Thyroid gland (tissue), 4 donors: Measurements from ENCODE around the gene CCT2.

Experiments used
- POLR2A ChIP-seq, 2 donors: fragments of 450-650 bp; IDR thresholded peaks; one replicate each; pipeline ENCODE4 v1.6.1; 2017; ENCODE audit warnings: antibody characterized with exemption in 2 of 2, mild to moderate bottlenecking in 2 of 2, moderate library complexity in 1 of 2
- TF ChIP-seq, protein P1 (sequence below), 6 experiments: fragments of 200-600 bp in 3 of 6; fragments of 450-650 bp in 3 of 6; sonication (generic) in 3 of 6; IDR thresholded peaks; one replicate each; pipeline ENCODE4 v1.5.1; 2016 to 2019; ENCODE audit warnings: antibody characterized with exemption in 6 of 6, mild to moderate bottlenecking in 2 of 6, inconsistent platforms in 1 of 6, moderate library complexity in 1 of 6

DNA sequence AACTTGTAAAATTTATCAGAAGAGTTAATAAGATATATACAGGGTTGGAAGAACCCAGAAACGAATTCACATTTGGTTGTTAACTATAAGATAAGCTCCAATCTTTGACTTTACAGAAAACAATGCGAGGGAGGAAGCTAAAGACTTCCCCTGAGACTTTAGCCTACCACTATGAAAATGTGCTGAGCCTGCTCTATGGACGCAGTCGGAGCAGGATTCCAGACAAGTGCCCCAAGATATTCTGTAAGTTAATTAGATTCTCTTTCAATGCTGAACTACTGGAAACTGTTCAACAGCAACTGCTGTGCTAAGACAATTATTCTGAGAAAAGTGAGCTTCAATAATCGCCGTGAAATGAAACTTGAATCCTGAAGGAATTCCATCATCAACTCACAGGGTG lies 33.8 kb downstream of the CCT2 start:
- TF ChIP-seq, protein P1, sequence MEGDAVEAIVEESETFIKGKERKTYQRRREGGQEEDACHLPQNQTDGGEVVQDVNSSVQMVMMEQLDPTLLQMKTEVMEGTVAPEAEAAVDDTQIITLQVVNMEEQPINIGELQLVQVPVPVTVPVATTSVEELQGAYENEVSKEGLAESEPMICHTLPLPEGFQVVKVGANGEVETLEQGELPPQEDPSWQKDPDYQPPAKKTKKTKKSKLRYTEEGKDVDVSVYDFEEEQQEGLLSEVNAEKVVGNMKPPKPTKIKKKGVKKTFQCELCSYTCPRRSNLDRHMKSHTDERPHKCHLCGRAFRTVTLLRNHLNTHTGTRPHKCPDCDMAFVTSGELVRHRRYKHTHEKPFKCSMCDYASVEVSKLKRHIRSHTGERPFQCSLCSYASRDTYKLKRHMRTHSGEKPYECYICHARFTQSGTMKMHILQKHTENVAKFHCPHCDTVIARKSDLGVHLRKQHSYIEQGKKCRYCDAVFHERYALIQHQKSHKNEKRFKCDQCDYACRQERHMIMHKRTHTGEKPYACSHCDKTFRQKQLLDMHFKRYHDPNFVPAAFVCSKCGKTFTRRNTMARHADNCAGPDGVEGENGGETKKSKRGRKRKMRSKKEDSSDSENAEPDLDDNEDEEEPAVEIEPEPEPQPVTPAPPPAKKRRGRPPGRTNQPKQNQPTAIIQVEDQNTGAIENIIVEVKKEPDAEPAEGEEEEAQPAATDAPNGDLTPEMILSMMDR (IDR thresholded peaks at IDR 0.05) = no peak
- no peak for TF ChIP-seq POLR2A (IDR thresholded peaks at IDR 0.05)
